RKO (cell line): ENCODE data around the gene TUBGCP6.
"Not testable (repeated sequence)": the region's sequence is repeated elsewhere in the genome, so short reads cannot be mapped to it uniquely, and the experiment has no call there.

Experiments
- DNase-seq: peaks from one replicate; pipeline ENCODE4 v3.0.0-alpha.2; 2016; ENCODE audit warnings: low spot score

Gene TUBGCP6

DNA sequence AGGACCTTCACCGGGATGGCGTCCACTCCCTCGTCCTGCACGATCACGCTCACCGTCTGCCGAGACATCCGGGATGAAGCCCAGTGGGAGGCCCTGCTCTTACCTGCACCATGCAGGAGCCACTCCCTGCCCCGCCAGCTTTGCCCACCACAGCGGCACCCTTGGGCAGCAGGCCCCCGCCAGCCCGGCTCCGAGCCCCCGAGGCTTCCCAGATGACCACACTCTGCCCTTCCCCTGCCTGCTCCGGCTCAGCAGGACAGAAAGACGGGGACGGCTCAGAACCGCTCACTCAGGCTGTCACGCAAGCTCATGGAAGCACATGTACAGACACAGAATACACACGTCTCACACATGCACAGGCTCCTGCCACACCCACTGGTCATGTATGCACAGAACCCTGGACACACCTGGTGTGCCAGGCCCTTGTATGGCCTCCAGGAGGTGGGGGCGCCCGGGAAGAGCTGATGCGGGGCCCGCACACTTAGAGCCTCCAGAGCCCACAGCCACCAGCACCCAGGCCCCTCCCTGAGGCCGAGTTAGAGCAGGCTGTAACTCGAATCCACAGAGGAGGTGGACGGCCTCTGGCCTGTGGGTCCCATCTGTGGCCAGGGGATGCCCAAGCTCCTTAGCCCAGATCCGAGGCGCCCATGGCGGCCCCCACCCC lies 34.3 kb upstream of the TUBGCP6 start:
- no peak for DNase-seq

DNA sequence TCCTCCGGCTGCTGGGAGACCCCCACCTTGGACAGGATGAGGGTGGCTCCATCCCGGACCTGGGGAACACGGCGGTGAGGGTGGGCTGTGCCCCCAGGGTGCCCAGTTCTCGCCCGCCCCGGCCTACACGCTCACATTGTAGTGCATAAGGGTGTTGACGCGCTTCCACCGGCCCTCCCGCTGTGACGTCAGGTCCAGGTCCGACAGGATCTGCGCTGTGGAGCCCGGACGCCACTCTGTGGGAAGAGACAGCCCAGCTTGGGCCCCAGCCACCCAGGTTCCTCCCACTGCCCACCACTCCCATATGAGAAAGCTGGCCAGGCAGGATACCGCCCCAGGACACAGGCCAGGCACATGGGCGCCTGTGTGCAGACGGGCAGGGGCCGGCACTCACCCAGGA lies 33.6 kb upstream of the TUBGCP6 start:
- DNase-seq: no peak

DNA sequence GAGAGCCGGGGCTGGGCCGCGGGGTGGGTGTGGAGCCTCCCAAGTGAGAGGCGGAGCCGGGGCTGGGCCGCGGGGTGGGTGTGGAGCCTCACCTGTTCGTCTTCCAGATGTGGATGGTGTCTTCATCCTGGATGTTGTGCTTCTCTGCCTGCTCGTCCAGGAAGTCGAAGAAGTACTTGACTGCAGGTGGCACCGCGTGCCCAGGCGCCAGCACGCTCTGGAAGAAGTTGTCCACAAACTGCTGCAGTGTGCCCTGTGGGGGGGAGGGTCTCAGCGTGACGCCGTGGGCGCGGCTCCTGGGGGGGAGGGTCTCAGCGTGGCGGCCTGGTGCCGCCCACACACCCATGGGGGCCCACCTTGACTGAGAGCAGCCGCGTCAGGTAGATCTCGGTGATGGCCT lies 32.9 kb upstream of the TUBGCP6 start:
- DNase-seq: no peak

DNA sequence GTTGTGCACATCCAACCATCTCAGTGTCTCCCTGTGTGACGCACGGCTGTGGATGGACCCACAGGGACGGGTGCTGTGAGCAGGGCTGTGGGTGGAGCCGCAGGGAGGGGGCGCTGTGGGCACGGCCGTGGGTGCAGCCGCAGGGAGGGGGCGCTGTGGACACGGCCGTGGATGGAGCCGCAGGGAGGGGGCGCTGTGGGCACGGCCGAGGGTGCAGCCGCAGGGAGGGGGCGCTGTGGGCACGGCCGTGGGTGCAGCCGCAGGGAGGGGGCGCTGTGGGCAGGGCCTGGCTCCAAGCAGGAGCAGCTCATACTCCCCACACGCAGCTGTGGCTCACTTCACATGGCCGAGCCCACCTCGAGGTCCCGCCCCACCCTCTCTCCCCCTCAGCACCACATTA lies 31.3 kb upstream of the TUBGCP6 start:
- no peak for DNase-seq

DNA sequence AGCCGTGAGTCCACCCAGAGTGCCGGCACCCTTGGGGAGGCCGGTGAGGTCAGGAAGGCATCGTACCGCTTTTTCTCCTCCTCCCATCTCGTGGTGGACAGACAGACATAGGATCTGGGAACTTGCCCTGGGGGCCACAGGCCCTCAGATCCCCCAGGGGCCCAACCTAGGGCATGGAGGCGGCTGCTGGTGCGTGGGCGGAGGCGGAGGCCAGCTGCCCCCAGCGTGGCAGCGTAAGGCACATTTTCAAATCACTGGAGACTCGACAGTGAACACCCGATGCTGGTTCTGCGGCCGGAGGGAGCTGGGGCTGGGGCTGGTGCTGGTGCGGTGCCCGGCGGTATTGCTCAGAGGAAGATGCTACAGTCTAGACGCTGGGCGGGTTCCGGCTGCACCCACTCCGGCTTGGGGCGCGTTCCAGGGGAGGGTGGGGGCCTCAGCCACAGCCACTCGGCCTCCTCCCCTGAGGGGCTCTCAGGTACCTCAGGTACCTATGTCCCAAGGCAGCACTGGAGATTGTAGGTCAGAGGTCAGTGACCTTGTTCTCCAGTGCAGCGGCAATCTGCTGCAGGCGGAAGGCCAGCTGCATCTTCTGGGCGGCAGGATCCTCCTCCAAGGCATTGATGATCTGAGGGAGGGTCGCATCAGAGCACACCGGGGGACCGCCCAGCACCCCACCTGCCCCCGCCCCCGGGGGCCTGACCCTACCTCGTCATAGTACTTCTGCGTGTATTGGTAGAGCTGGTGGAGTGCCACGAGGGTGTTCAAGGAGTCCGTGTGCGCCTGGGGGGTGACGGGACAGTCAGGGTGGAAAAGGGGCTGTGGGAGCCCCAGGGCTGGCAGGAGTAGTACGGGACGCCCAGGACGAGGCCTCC lies 30.6 kb upstream of the TUBGCP6 start:
- no peak for DNase-seq

DNA sequence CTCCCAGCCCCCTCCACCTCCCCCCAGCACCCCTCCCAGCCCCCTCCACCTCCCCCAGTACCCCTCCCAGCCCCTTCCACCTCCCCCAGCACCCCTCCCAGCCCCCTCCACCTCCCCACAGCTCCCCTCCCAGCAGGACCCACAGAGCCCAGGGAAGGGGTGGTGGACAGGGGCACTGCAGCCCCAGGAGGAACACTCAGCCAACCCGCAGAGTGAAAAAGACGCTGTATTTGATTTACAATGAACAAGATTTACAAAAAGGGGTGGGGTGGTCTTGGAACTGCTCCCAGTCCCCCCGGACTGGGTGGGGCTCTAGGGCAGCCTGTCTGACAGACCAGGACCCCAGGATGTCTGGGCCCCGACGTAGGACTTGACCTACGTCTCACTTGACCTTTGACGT lies 29.9 kb upstream of the TUBGCP6 start:
- DNase-seq: no peak

DNA sequence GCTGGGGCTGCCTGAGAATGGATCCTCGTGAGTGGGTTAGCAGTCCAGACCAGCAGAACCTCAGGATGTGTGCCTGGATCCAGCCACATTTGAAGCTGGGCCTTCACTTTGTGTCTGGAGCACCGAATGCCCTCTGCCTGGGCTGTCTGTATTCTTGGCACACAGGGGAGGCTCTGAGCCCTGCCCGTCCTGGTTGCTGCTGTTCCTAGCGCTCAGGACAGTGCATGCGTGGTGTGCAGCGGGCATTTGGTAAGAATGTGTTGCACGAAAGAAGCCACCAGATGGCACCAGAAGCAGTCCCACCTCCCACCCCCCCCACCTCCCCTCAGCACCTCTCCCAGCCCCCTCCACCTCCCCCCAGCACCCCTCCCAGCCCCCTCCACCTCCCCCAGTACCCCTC lies 29.5 kb upstream of the TUBGCP6 start:
- DNase-seq: peak; percentile 73

DNA sequence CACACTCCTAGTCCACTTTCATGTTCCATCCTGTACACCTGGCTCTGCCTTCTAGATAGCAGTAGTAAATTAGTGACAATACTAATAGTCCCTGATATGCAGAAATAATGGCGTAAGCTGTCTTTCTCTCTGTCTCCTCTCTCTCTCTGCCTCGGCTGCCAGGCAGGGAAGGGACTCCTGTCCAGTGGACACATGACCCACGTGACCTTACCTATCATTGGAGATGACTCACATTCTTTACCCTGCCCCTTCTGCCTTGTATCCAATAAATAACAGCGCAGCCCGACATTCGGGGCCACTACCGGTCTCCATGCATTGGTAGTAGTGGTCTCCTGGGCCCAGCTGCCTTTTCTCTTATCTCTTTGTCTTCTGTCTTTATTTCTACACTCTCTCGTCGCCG lies 29.0 kb upstream of the TUBGCP6 start:
- DNase-seq: not testable (repeated sequence)

DNA sequence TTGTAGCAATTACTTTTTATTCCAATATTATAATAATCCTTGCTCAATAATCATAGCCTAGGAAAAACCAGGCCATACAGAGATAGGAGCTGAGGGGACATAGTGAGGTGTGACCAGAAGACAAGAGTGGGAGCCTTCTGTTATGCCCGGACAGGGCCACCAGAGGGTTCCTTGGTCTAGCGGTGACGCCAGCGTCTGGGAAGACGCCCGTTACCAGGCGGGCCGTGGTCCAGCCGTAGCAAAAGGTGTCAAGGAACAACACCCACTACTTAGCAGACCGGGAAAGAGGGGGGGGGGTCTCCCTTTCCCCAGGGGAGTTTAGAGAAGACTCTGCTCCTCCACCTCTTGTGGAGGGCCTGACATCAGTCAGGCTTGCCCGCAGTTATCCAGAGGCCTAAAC lies 28.5 kb upstream of the TUBGCP6 start:
- not testable (repeated sequence) for DNase-seq

DNA sequence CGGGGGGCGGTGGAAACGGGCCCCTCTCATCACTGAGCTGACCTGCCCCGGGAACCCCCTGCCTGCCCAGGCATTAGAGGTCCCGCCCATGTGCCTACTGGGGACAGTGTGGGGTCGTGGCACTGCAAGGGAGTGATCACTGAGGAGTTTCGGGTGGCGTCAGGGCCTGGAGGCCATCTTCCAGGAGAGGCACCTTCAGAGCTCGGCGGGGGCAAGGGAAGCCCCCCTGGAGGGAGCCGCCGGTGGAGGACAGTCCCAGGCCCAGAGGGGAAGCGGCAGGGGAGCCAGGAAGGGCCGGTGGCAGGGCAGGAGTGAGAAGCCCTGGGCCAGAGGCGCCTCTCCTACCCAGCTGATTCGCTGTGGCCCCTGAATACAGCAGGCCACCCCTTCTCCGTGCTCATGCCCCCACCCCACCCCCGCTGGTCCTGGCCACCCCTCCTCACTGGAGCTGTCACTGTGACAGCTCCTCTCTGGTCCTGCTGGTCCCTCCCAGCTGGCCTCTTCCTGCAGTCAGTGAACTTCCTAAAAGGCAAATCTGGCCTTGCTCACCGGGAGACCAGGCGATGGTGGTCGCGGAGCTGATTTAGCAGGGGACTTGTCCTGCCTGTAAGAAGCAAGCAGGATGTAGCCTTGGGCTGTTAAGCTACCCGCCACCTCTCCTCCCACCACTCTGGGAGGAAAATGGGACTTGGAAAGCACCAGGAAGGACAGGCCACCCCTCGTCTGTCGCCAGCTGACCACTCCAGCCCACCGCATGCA lies 27.4 kb upstream of the TUBGCP6 start:
- peak; percentile 34 for DNase-seq

DNA sequence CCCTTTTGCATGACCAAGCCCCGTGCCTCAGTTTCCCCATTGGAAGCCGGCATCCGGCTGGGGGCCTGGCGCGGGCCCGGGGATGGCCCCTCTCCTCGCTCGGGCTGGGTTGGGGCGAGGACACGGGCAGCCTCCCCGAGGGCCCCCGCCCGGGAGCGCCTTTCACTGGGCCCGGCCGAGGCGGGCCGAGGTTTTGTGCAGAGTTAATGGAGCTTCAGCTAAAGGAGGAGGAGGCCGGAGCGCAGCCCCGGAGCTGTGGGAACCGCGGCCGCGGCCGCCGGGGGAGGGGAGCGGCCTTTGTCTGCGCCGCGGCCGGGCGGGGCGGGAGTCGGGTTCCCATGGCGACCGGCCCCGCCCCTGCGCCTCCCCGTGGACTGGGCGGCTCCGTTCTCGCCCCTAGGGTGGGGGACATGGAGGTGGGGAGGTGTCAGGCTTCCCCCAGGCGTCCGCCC lies 26.7 kb upstream of the TUBGCP6 start:
- DNase-seq: peak; percentile 56

DNA sequence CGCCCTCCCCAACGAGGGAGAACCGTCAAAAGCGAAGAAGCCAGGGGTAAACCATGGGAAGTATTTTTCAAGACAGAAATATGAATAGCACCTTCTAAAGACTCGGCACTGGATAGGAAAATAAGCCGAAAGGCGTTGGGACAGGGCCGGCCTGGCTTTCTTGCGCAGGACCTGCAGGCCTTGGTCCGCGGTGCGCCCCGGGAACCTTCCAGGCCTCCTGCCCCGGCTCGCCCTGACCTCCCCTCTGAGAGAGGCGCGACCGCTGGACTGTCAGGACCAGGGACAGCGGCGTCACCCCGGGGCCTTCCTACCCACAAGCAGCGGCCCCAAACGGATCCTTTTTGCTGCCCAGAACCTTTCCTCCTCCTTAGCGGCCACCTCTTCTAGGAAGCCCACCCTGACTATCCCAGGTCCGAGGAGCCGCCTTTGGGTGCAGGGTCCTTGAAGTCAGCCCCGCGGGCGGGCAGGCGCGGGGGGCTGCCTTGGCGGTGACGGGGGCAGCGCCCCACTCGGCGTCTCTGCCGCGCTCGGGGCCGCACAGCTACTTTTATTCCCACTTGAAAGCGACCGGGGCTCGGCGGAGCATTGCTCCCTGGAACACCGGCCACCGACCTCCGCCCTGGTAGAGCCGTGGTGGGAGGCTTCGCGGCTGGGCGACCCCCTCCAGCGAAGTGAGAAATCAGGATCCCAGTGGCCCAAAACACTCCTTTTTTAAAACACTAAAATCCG lies 26.0 kb upstream of the TUBGCP6 start:
- peak; percentile 80 for DNase-seq

DNA sequence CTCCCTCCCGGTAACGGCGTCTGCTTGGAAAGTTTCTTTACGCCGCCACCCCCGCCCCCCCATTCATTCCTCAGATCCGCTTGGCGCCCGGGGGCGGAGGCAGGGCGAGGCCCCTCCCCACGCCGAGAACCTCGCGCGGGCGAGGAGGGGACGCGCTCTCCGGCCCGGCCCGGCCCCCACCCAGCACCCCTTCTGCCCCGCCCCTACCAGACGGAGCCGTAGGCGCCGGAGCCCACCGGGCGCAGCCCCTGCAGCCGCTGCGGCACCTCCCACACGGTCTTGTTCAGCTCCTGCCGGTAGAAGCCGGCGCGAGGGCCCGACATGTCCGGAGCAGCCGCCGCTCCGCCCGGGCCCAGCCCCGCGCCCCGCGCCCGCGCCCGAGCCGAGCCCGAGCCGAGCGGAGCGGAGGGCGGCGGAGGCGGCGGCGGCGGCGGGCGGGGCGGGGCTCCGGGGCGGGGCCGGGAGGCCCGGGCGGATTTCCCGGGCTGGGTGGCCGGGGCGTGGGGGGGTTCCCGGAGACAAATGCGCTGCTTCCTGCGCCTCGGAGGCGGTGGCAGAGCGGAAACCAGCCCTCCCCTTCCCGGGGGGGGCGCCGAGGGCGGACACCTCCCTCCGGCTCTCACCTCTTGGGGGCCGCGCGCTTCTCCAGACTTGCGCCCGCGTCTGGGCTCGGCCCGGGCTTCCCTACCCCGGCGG lies 25.3 kb upstream of the TUBGCP6 start, which contains the start of gene MAPK11:
Gene MAPK11 (minus strand): TSS at position 411 of the 696 bp plus-strand sequence. CDS start 88 bp downstream, at position 323.
- DNase-seq: peak; percentile 61

DNA sequence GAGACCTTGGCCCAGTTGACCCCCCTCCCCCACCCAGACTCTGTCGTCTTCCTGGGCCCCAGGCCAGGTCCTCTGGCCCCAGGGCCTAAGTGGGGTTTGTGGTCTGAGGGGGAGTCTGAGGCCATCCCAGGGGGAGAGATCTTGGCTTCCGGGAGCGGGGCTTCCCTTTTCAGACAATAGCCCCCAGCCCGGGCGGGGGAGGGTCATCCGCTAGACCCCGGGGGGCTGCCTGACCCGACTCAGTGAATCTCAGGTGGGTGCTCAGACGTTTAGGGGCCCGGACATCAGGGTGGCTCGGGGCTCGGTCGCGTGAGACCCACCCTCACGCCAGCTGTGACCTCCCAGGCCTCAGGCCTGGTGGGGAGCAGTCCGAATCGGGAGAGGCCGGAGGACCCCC lies 24.7 kb upstream of the TUBGCP6 start:
- DNase-seq: no peak

DNA sequence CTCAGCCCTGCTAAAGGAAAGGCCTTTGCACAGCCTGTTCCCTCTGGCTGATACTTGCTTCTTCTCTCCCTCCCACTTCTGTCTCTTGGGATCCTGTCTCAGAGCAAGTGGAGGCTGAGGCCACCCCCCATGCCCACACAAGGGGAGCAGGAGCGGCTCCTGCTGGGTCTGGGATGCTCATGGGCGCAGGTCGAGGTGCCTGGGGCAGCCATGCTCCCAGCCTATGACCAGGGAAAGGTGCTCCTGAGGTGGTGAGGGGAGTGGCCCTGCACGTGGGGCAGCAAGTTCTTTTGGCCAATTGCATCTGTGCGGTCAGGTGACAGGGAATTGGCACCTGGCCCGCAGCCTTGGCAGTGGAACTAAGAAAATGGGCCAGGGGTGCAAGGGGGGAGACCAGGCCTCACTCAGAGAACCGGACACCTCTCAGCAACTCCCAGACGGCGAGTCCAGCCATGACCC lies 23.9 kb upstream of the TUBGCP6 start:
- no peak for DNase-seq

DNA sequence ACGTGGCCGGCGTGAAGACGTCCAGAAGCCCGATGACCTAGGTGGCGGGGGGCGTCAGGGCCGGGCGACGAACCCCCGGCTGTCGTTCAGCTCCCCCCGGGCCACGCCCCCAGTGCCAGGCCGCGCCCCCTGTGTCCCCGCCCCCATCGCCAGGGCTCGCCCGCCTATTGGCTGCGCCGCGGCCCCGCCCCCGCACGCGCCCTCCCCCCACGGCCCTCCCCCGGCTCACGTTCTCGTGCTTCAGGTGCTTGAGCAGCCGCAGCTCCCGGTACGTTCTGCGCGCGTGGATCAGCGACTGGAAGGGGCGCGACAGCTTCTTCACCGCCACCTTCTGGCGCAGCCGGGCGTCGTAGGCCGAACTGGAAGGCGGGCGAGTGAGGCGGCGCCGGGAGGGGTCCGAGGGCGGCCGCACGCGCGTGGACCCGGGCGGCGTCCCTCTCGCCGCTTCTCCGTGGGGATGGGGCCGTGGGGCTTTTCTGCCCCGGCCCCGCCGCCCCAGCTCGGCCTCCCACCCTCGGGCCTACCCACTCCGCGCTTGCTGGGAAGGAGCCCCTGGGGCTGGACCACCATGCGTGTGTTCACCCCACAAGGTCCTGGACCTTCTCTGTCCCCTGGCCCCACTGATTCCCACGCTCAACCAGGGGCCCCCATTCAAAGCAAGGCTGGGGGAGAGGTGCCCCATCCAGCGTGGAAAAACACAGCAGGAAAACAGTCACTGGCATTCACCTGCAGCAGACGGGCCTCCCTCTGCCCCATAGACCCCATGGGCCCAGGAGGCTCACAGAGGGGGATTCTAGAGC lies 23.0 kb upstream of the TUBGCP6 start:
- no peak for DNase-seq

DNA sequence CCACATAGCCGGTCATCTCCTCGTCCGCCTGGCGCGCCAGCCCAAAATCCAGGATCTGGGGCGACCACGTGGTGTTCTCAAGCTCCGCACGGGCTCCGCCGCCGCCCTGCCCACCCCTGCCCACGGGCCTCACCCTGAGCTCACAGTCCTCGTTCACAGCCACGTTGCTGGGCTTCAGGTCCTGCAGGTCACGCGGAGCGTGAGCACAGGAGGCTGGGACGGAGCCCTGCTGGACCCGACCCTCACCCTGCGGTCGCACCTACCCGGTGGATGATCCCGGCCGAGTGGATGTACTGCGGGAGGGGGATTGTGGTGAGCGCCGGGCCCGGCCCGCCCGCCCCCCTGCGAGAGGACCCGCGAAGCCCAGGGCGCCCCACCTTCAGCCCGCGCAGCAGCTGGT lies 22.2 kb upstream of the TUBGCP6 start:
- no peak for DNase-seq

DNA sequence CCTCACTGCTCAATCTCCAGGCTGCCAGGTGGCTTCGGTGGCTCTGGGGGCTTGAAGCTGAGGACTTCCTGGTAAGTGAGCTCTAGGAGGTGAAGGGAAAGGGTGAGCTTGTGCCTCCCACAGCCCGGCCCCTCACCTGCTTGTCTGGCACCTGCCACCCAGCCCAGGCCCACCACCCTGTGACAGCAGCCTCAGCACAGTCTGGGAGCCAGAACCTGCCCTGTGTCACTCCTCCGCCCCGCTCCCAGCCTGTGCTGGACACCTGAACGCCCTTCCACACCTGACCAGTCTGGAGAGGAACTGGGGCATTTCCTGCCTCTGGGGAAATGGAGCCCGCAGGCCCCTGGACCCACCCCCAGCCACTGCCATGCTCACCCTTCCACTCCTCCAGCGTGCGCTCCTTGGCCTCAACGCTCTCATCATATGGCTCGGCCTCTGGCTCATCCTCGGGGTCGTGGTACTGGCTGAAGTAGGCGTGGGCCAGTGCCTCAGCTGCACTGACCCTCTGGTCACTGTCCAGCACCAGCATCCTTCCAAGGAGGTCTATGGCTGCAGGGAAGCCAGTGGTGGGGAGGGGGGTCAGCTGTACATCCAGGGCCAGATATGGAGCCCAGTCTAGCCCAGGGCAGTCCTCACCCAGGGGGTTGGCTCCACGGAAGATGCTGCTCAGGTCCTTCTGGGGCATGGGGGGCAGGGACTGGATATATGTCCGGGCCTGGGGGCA lies 20.3 kb upstream of the TUBGCP6 start:
- no peak for DNase-seq

DNA sequence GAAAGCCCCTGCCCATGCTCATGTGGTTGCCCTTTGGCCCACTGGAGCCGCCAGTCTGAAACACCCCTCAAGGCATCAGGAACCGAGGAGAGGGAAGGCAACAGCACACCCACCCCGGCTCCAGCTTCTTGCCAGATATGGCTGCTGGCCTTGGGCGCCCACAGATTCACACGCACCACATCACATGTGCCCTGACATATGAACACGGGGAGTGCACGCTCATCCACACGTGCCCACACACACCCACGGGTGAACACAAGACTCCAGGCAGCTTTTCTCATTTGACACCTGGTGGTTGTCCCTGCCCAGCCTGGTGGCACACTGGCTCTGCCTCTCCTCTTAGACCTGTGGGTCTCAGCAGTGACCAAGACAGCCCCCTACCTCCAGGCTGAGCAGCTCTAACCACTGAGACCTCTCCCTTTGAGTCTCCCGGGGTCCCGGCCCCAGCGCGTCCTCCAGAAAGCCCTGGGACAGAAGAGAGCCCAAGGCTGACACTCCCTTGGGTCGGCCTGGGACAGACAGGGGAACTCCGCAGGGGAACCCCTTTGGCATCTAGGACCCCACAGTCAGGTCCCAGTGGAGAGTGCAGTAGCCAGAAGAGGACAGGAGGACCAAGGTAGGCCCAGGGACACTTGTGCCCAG lies 19.4 kb upstream of the TUBGCP6 start:
- no peak for DNase-seq
